NCI-H526 treated with DMSO at 0.1 percent for 48 hours (cell line): Measurements from ENCODE around the gene DNAJB14.
A peak's percentile ranks its signal among the peaks of the same experiment; 100 is the strongest.

Experiments
- DNase-seq: peaks from one replicate; lab custom pipeline; 2025; lab: John Stamatoyannopoulos, UW

DNAJB14 gene

GRCh38 chr4:99943904-99944437 is 2.4 kb downstream of the DNAJB14 start:
- no peak for DNase-seq

- no peak for DNase-seq
Observed at GRCh38 chr4:99938243-99938753, 8.1 kb downstream of the DNAJB14 start.

GRCh38 chr4:99934891-99935290 is 11.5 kb downstream of the DNAJB14 start:
- no peak for DNase-seq

GRCh38 chr4:99927566-99927965 is 18.9 kb downstream of the DNAJB14 start:
- DNase-seq, result no peak

GRCh38 chr4:99921174-99921573 is 25.2 kb downstream of the DNAJB14 start:
- DNase-seq, result no peak

- DNase-seq, result no peak
Observed at GRCh38 chr4:99918656-99919055, 27.8 kb downstream of the DNAJB14 start.

GRCh38 chr4:99917575-99917974 is 28.8 kb downstream of the DNAJB14 start:
- no peak for DNase-seq

GRCh38 chr4:99915449-99915848 is 31.0 kb downstream of the DNAJB14 start:
- no peak for DNase-seq

- DNase-seq, result no peak
Observed at GRCh38 chr4:99894998-99895397, 51.4 kb downstream of the DNAJB14 start.

GRCh38 chr4:99894161-99894997 is 52.0 kb downstream of the DNAJB14 start, which contains the start of gene LAMTOR3:
Gene LAMTOR3, minus strand, starts transcription at chr4:99894427. Its CDS starts 464 bp downstream, at chr4:99893963.
- DNase-seq, result peak; percentile 56

GRCh38 chr4:99893839-99894160 is 52.6 kb downstream of the DNAJB14 start:
- no peak for DNase-seq

- no peak for DNase-seq
Observed at GRCh38 chr4:99893029-99893428, 53.4 kb downstream of the DNAJB14 start.

GRCh38 chr4:99891351-99891750 is 55.1 kb downstream of the DNAJB14 start:
- no peak for DNase-seq

- DNase-seq, result no peak
Observed at GRCh38 chr4:99887837-99888236, 58.6 kb downstream of the DNAJB14 start.

GRCh38 chr4:99886146-99886545 is 60.3 kb downstream of the DNAJB14 start:
- DNase-seq, result no peak

- DNase-seq, result no peak
Observed at GRCh38 chr4:99885687-99886086, 60.7 kb downstream of the DNAJB14 start.

GRCh38 chr4:99885063-99885664 is 61.3 kb downstream of the DNAJB14 start:
- DNase-seq, result no peak

GRCh38 chr4:99879458-99879857 is 67.0 kb downstream of the DNAJB14 start:
- DNase-seq, result no peak

GRCh38 chr4:99878604-99879003 is 67.8 kb downstream of the DNAJB14 start:
- no peak for DNase-seq

GRCh38 chr4:99876946-99877345 is 69.5 kb downstream of the DNAJB14 start:
- DNase-seq, result no peak

GRCh38 chr4:99875071-99875470 is 71.3 kb downstream of the DNAJB14 start:
- no peak for DNase-seq

GRCh38 chr4:99872570-99872969 is 73.8 kb downstream of the DNAJB14 start:
- DNase-seq, result no peak

GRCh38 chr4:99868126-99868596 is 78.3 kb downstream of the DNAJB14 start:
- DNase-seq, result no peak
